Activated CD8-positive, alpha-beta memory T cell treated with anti-CD3 and anti-CD28 coated beads, Interleukin-2, amount 50 U/mL, for 24 hours (primary cell): ENCODE measurements around the gene GPC5.
"Not testable (repeated sequence)": the region's sequence is repeated elsewhere in the genome, so short reads cannot be mapped to it uniquely, and the experiment has no call there.

ENCODE experiments used
- DNase-seq: peaks from one replicate; pipeline ENCODE4 v3.0.0-alpha.2; 2020; ENCODE audit errors: extremely low read depth

GPC5 gene

GRCh38 chr13:92743992-92744391 is 1345.6 kb downstream of the GPC5 start:
- DNase-seq: no peak

DNA sequence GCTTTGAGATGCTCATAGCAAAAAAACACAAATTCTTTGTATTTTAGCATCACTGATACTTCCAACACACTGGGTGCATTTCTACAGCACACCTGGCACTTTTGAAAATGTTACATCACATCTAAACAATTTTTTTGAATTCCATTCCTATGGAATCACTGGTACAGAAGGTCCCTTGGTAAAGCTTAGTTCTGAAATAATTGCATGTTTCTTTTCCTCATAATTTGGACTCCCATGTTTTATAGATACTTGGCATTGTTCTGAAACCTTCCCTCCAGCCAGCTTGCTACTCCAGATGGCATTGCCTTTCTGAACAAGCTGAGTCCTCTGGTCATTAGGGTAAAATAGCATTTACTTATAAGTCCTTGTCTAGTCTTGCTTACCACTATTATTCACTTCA is 1346.8 kb downstream of the GPC5 start:
- DNase-seq: no peak

DNA sequence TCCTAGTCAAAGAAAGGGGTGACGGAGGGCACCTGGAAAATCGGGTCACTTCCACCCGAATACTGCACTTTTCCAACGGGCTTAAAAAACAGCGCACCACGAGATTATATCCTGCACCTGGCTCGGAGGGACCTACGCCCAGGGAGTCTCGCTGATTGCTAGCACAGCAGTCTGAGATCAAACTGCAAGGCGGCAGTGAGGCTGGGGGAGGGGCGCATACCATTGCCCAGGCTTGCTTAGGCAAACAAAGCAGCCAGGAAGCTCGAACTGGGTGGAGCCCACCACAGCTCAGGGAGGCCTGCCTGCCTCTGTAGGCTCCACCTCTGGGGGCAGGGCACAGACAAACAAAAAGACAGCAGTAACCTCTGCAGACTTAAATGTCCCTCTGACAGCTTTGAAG is 1354.3 kb downstream of the GPC5 start:
- not testable (repeated sequence) for DNase-seq

GRCh38 chr13:92761710-92762109 is 1363.3 kb downstream of the GPC5 start:
- DNase-seq: no peak

GRCh38 chr13:92767468-92767867 is 1369.0 kb downstream of the GPC5 start:
- no peak for DNase-seq

DNA sequence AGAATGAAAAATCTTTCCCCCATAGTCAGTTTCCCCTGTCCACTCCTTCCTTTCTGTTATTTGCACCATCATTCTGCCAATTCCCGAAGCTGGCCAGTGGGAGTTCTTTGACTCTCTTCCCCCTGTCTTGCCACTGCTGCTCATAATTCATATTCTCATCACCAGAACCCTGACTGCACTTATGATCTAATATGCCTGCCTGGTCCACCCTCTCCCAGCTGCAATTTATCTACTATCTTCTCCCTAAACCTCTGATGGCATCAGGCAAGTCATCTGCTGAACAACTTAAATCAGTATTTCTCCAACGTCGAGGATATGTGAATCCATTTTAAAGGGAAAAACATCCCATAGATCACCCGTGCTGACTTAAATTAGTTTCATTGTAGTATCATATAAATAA is 1370.2 kb downstream of the GPC5 start:
- no peak for DNase-seq

GRCh38 chr13:92769046-92769445 is 1370.6 kb downstream of the GPC5 start:
- DNase-seq: no peak

DNA sequence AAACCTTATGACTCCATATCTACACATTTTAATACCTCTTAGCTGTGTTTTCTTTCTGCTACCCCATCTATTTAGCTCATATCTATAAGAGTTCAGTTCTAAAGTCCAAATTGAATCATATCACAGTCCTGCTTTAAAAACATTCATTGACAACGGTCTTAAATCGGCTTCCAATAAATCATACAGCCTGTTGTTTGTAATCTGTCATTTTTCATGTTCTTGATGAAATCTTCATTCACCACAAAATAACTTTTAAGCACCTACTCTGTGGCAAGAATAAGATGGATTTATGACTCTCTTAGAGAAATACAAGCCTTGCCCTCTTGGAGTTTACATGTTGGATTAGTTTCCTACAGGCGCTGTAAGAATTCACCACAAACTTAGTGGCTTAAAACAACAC is 1377.2 kb downstream of the GPC5 start:
- no peak for DNase-seq

DNA sequence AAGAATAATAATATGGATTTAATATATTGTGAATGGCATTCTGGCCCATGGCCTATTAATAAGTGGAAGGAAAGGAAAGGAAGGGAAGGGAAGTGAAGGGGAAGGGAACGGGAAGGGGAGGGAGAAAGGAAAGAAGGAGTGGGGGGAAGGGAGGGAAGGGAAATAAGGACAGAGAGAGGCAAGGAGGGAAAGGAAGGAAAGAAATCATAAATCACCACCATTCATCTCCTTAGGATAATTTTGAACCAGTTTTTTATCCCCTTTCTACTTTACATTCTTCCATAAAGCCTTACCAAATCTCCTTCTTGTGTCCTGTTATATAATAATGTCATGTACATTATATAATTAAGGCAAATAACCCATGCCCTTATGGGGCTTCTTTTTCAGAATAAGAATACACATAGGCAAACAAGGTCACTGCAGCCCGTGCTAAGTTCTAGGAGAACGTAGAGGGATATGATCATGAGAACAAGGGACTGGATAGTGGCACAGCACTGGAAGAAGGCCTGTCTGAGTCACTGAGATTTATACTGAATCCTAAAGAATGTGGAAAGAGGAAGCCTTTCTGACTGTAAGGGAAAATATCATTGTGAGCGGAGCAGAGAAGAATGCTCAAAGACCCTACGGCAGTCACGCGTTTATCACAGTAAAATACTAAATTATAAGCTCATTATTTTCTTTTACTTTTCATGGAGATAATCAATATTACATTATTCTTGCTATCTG is 1383.7 kb downstream of the GPC5 start:
- DNase-seq: no peak

GRCh38 chr13:92802776-92803175 is 1404.4 kb downstream of the GPC5 start:
- DNase-seq: no peak

DNA sequence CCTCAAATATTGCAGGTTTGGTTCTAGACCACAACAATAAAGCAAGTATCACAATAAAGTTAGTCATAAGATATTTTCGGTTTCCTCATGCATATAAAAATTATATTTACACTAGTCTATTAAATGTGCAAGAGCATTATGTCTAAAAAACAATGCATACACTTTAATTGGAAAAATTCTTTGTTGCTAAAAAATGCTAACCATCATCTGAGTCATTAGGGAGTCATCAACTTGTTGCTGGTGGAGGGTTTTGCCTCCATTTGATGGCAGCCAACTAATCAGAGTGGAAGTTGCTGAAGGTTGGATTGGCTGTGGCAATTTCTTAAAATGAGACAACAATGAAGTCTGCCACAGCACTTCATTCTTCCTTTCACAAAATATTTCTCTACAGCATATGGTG is 1405.9 kb downstream of the GPC5 start:
- DNase-seq: no peak

DNA sequence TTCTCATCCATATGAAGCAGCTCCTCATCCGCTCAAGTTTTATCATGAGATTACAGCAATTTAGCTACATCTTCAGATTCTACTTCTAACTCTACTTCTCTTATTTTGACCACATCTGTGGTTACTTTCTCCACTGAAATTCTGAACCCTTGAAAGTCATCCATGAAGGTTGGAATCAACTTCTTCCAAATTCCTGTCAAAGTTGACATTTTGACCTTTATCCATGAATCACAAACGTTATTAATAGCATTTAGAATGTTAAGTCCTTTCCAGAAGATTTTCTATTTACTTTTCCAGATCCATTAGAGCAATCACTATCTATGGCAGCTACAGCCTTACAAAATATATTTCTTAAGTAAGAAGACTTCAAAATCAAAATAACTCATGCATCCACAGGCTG is 1406.5 kb downstream of the GPC5 start:
- DNase-seq: no peak

- no peak for DNase-seq
These were observed 1407.3 kb downstream of the GPC5 start for GRCh38 chr13:92805766-92806165.

DNA sequence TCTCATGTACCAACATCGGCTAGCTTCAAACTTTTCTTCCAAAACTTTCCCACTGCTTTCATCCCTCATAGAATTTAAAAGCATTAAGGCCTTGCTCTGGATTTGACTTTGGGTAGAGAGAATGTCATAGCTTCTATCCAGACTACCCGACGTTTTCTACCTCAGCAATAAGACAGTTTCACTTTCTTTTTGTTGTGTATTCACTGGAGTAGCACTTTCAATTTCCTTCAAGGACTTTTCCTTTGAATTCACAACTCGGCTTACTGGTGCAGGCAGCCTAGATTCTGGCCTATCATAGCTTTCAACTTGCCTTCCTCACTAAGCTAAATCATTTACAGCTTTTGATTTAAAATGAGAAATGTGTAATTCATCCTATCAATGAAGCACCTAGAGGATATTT is 1407.8 kb downstream of the GPC5 start:
- no peak for DNase-seq

DNA sequence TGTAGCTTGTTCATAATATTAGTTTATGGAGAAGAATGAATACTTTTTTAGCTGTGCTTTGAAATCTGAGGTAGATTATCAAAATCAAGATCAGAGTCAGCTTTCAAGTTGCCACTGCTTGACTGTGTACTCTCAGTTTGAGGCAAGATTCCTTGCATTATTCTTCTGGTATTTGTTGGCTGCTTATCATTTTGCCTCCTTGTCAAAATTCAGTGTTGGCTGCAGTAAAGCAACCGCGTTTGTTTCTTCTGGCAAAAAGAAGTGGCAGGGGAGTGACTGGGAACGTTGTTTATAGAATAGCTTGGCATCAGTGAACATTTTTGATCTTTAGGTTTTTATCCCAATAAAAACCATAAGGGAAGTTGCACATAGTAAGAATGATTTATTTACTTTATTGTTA is 1408.9 kb downstream of the GPC5 start:
- DNase-seq: no peak

DNA sequence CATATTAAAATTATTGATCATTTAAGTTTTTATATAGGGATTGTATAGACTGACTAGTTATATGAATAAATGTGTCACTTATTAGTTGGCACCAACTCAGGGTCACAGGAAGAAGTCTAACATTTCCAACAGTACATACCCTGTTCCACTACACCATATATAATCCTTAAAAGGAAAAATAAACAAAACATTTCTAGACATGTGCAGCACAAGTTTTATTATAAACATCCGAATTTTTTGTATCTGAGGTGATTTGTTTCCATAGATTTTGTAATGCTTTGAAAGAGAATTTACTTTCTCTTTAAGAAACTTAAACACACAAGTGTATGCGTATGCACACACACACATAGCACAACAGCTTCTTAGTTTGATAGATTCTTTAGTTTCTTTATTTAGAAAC is 1409.5 kb downstream of the GPC5 start:
- no peak for DNase-seq

DNA sequence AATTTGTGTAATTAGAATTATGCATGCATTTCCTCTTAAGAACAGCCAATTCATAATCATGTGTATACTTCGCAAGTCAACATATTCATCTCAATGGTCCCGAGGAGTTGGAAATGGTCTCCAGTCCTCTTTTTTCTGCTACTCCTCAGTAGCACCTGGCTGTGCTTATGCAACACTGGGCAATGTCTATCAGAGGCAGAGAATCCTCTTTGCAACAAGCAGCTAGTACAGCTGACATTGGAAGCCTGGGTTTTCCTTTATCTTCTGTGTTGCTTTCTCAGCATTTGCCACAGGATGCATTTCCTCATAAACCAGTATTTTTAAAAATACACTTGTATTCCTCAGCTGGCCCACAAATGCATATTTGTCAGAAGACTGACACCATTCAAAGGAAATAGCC is 1422.9 kb downstream of the GPC5 start:
- DNase-seq: no peak

- DNase-seq: no peak
These were observed 1424.6 kb downstream of the GPC5 start for GRCh38 chr13:92823059-92823458.

DNA sequence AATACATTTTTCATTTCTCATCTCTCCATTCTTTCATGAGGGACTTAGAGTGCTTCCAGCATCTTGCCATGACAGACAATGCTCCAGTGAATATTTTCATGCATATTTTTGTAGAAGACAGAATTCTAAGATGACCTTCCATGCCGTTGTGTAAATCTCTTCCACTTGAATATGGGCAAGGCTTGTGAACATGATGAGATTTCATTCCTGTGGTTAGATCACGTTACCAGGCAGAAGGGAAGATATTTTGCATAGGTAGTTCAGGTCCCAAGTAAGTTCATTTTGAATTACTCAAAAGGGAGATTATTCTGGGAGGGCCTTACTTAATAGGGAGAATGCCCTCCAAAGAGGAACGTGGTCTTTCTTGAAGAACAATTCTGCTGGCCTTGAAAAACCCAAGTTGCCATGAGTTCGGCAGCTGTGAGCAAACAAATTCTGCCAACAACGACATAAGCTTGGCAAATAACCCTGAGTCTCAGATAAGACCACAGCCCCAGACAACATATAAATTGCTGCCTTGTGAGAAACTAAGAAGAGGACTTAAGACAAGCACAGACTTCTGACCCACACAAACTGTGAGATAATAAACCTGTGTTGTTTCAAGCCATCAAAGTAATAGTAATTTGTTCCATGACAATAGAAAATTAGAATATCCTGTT is 1427.6 kb downstream of the GPC5 start:
- no peak for DNase-seq

DNA sequence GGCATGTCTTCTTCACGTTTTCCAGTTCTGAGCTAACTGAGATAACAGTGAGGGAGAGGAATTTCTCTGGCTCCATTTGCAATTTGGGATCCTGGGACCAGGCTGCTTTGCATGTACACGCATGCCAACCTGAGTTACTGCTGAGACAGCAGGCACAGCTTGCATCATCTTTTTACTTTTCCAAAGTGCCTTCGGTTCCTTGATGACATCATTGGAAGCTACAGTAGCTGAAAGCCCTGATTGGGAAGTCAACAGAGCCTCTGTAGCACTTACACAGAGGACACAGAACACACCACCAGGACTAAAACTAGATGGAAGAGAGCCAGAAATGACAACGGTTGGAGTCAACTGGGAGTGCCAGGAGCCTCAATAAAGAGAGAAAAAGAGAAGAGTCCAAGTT is 1429.1 kb downstream of the GPC5 start:
- DNase-seq: no peak

GRCh38 chr13:92829930-92830329 is 1431.5 kb downstream of the GPC5 start:
- no peak for DNase-seq

GRCh38 chr13:92830821-92831220 is 1432.4 kb downstream of the GPC5 start:
- DNase-seq: no peak

- no peak for DNase-seq
These were observed 1434.7 kb downstream of the GPC5 start for GRCh38 chr13:92833071-92833470.

- DNase-seq: no peak
These were observed 1437.8 kb downstream of the GPC5 start for GRCh38 chr13:92836171-92836570.
